HepG2 (cell line): ENCODE measurements around the gene CAMK2A. TPM values are rescaled to one million over a fixed set of nuclear protein-coding genes. Genes with fewer than 3 reads are reported as not detected.

Experiments used
- ATAC-seq: fragments of 200-7000 bp; cut with Tn5 transposase; 3 replicates; pipeline ENCODE4 v1.9.1; 2020; ENCODE audit warnings: mild to moderate bottlenecking, moderate library complexity
- BruUV-seq: library from RNA; stranded (reverse); fragments of 400-500 nt; replicated peaks from 2 replicates; lab custom pipeline; 2021; lab: Mats Ljungman, UMichigan
- CTCF ChIA-PET: fragments of 300-600 bp; formaldehyde crosslinking; extraction: SDS; loops from one replicate; lab custom pipeline; 2021; ENCODE audit warnings: low total read pairs, inconsistent platforms, low intra/inter-chr PET ratio; lab: Yijun Ruan, JAX
- POLR2A ChIA-PET: fragments of 350-600 bp; sonication (Branson Sonifier 250); formaldehyde crosslinking; loops from one replicate; lab custom pipeline; 2020; ENCODE audit warnings: antibody characterized with exemption, inconsistent platforms; lab: Yijun Ruan, JAX
- DNase-seq: peaks from one replicate; pipeline ENCODE4 v3.0.0-alpha.2; 2015; ENCODE audit warnings: low spot score
- FAIRE-seq: peaks from 3 replicates; lab custom pipeline; 2011; peaks lifted over from hg19 to GRCh38; lab: Jason Lieb, UNC
- H2AFZ ChIP-seq: one replicate; pipeline ENCODE4 v1.6.1; 2011; ENCODE audit warnings: low read length, inconsistent platforms
- H3K27ac ChIP-seq: fragments of 300-600 bp; 3 replicates; pipeline ENCODE4 v1.8.0; 2011; ENCODE audit warnings: mixed run types, mild to moderate bottlenecking, mixed read lengths, low read length, inconsistent platforms; ENCODE audit not compliant: insufficient read depth; ENCODE audit errors: extremely low read length
- H3K27me3 ChIP-seq, 2 experiments: fragments of 200-600 bp in 1 of 2; 2 replicates in 1 of 2; 3 replicates in 1 of 2; pipeline versions ENCODE4 v1.6.0 to v1.8.0; 2011; ENCODE audit warnings: low read length in 2 of 2, mild to moderate bottlenecking in 2 of 2, moderate library complexity in 2 of 2, inconsistent platforms in 1 of 2; ENCODE audit not compliant: insufficient read depth in 2 of 2, control insufficient read depth in 1 of 2
- H3K36me3 ChIP-seq, 2 experiments: fragments of 200-600 bp in 1 of 2; replicated peaks in 1 of 2; 2 replicates in 1 of 2; 3 replicates in 1 of 2; pipeline versions ENCODE4 v1.5.1 to v1.8.0; 2011; ENCODE audit warnings: low read length in 2 of 2, inconsistent platforms in 1 of 2; ENCODE audit not compliant: insufficient read depth in 2 of 2, control insufficient read depth in 1 of 2
- H3K4me1 ChIP-seq: 2 replicates; pipeline ENCODE4 v1.5.1; 2012; ENCODE audit warnings: low read length, inconsistent platforms; ENCODE audit not compliant: insufficient read depth
- H3K4me2 ChIP-seq: 2 replicates; pipeline ENCODE4 v1.6.0; 2011; ENCODE audit warnings: low read depth, low read length, inconsistent platforms
- H3K4me3 ChIP-seq, 3 experiments: fragments of 200-600 bp in 1 of 3; sonication (generic), shearing (Covaris generic) in 1 of 3; replicated peaks in 1 of 3; 2 replicates each; pipeline ENCODE4 v1.5.1; 2011 to 2016; ENCODE audit warnings: low read length in 3 of 3, inconsistent platforms in 2 of 3, low read depth in 2 of 3, mild to moderate bottlenecking in 2 of 3, control low read depth in 1 of 3, mixed read lengths in 1 of 3; ENCODE audit not compliant: insufficient read depth in 1 of 3
- H3K79me2 ChIP-seq: one replicate; pipeline ENCODE4 v1.6.1; 2011; ENCODE audit warnings: low read length, inconsistent platforms; ENCODE audit not compliant: insufficient read depth
- H3K9ac ChIP-seq: 2 replicates; pipeline ENCODE4 v1.6.0; 2011; ENCODE audit warnings: mild to moderate bottlenecking, low read depth, low read length, inconsistent platforms; ENCODE audit not compliant: insufficient read depth
- H3K9me3 ChIP-seq: 2 replicates; pipeline ENCODE4 v1.5.1; 2012; ENCODE audit warnings: mild to moderate bottlenecking, low read length
- H4K20me1 ChIP-seq: 2 replicates; pipeline ENCODE4 v1.6.0; 2011; ENCODE audit warnings: inconsistent platforms, mild to moderate bottlenecking, low read length, moderate library complexity; ENCODE audit not compliant: insufficient read depth
- BORCS8-MEF2B ChIP-seq: sonication (generic); formaldehyde crosslinking; IDR thresholded peaks from 2 replicates; pipeline ENCODE4 v1.8.0; 2022; ENCODE audit warnings: mild to moderate bottlenecking, missing genetic modification reagents
- CCAR2 ChIP-seq: fragments of 200-400 bp; formaldehyde crosslinking; optimal IDR thresholded peaks from 2 replicates; pipeline ENCODE3; 2018; ENCODE audit warnings: low read depth, mild to moderate bottlenecking, low read length, moderate library complexity
- RFX5 ChIP-seq: IDR thresholded peaks from 2 replicates; pipeline ENCODE4 v1.6.1; 2011; ENCODE audit warnings: low read depth, low read length, improper control_type of control experiment
- RNF2 ChIP-seq: fragments of 450-650 bp; conservative IDR thresholded peaks from 2 replicates; pipeline ENCODE4 v1.6.1; 2016; ENCODE audit warnings: low read depth
- ZNF296 ChIP-seq: sonication (generic); formaldehyde crosslinking; conservative IDR thresholded peaks from 2 replicates; pipeline ENCODE4 v1.5.0; 2020; ENCODE audit warnings: mild to moderate bottlenecking, missing genetic modification reagents
- WGBS: methylation state at CpG from one replicate; pipeline ENCODE4 v1.1.6; 2017; ENCODE audit warnings: low lambda C conversion rate; 5-methylcytosine and 5-hydroxymethylcytosine counted together
- in situ Hi-C: cut with HindIII; loops from 2 replicates; pipeline ENCODE4 v1.10.0; 2017; ENCODE audit warnings: low pct_unique_long_range_greater_than_20kb; ENCODE audit not compliant: extremely low pct_ligation_motif_present
- intact Hi-C: fragments of 100-400 bp; cut with micrococcal nuclease; formaldehyde crosslinking; loops from one replicate; pipeline ENCODE4 v1.10.0; 2022; ENCODE audit not compliant: unreplicated experiment
- polyA plus RNA-seq, 8 experiments: library from polyadenylated mRNA; depleted of rRNA in 3 of 8; stranded (reverse) in 7 of 8; unstranded in 1 of 8; fragments of >200 nt; fragmentation: Illumina TruSeq in 4 of 8; extraction: Trizol in 4 of 8; gene quantifications; 2 replicates each; pipeline versions ENCODE4 v1.2.1 to v1.2.3, GENCODE V29; 2011 to 2016; ENCODE audit warnings: low read depth in 4 of 8, missing spikeins in 1 of 8, mixed read lengths in 1 of 8; ENCODE audit not compliant: insufficient read depth in 1 of 8
- total RNA-seq, 5 experiments: library from RNA; depleted of rRNA; stranded (reverse); fragments of >200 nt; fragmentation: Illumina TruSeq; extraction: Trizol; gene quantifications; 2 replicates each; pipeline ENCODE4 v1.2.3, GENCODE V29; 2016; ENCODE audit warnings: low read depth in 1 of 5
- TF ChIP-seq, protein P1 (sequence below): sonication (generic); formaldehyde crosslinking; IDR thresholded peaks from 2 replicates; pipeline ENCODE4 v1.9.0; 2021; ENCODE audit warnings: missing genetic modification reagents, borderline replicate concordance
- TF ChIP-seq, protein P2 (sequence below): sonication (generic); formaldehyde crosslinking; IDR thresholded peaks from 2 replicates; pipeline ENCODE4 v1.9.0; 2022; ENCODE audit warnings: missing genetic modification reagents, mild to moderate bottlenecking, borderline replicate concordance
- TF ChIP-seq, protein P3 (sequence below): sonication (generic); formaldehyde crosslinking; IDR thresholded peaks from 2 replicates; pipeline ENCODE4 v1.5.0; 2020; ENCODE audit warnings: mild to moderate bottlenecking, missing genetic modification reagents, borderline replicate concordance
- TF ChIP-seq, protein P4 (sequence below): sonication (generic); formaldehyde crosslinking; conservative IDR thresholded peaks from 2 replicates; pipeline ENCODE4 v1.4.0; 2020; ENCODE audit warnings: missing genetic modification reagents
- TF ChIP-seq, protein P5 (sequence below): sonication (generic); formaldehyde crosslinking; IDR thresholded peaks from 2 replicates; pipeline ENCODE4 v1.4.0; 2020; ENCODE audit warnings: missing genetic modification reagents, mild to moderate bottlenecking, borderline replicate concordance

CAMK2A gene
- total and polyA plus RNA-seq, 2 of the 13 experiments (the other 11 are each of a cell fraction or from before 2014, with no cell fraction given), result 0.11 TPM; not detected in 1

DNA sequence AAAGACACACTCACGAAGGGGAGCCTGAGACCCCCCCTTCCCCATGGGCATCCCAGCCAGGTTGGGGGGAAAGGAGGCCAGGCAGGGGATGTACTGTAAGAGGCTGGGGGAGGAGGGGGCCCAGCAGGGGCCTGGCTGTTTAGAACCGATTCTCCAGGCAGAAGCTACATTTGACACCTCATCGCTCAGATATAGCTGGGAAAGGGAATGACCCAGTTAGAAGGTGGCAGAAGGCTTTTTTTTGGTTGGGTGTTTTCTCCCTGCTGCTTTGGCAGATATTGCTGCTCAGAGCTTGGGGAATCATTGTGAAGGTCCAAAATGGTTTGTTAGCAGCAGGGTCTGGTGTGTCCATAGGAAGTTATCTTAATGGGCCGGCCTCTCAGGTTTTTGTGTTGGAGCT lies 117.0 kb downstream of the CAMK2A start:
- DNase-seq (no peak), FAIRE-seq (no peak), ATAC-seq (no peak)
- no peak overlapping the region for H3K27ac ChIP-seq
- WGBS, result 8% methylated on average over 3 of the region's 4 CpGs
- in situ Hi-C loops, result no loop called here
- H3K79me2 ChIP-seq, result no peaks in the 10 kb centered on the region
- no peak overlapping the region for H2AFZ ChIP-seq
- H3K9ac ChIP-seq, result no peak overlapping the region
- peaks cover 10% of the 10 kb centered on the region for H3K4me1 ChIP-seq
- no peak overlapping the region for H3K4me2 ChIP-seq
- H4K20me1 ChIP-seq, result no peaks in the 10 kb centered on the region
- CTCF ChIA-PET, result no interaction called here
- BruUV-seq, result no TSS peak
- no peak overlapping the region for H3K4me3 ChIP-seq
- peaks cover 0 to 23% of the 10 kb centered on the region in 2 experiments; a peak in 3 of 5 replicates for H3K27me3 ChIP-seq
- POLR2A ChIA-PET, result no interaction called here
- H3K36me3 ChIP-seq, result no peaks in the 10 kb centered on the region
- H3K9me3 ChIP-seq, result no peaks in the 10 kb centered on the region
- intact Hi-C loops, result no loop called here
- TF ChIP-seq, protein P1, sequence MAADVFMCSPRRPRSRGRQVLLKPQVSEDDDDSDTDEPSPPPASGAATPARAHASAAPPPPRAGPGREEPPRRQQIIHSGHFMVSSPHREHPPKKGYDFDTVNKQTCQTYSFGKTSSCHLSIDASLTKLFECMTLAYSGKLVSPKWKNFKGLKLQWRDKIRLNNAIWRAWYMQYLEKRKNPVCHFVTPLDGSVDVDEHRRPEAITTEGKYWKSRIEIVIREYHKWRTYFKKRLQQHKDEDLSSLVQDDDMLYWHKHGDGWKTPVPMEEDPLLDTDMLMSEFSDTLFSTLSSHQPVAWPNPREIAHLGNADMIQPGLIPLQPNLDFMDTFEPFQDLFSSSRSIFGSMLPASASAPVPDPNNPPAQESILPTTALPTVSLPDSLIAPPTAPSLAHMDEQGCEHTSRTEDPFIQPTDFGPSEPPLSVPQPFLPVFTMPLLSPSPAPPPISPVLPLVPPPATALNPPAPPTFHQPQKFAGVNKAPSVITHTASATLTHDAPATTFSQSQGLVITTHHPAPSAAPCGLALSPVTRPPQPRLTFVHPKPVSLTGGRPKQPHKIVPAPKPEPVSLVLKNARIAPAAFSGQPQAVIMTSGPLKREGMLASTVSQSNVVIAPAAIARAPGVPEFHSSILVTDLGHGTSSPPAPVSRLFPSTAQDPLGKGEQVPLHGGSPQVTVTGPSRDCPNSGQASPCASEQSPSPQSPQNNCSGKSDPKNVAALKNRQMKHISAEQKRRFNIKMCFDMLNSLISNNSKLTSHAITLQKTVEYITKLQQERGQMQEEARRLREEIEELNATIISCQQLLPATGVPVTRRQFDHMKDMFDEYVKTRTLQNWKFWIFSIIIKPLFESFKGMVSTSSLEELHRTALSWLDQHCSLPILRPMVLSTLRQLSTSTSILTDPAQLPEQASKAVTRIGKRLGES (CRISPR knock-in tag), result no peak
- TF ChIP-seq BORCS8-MEF2B (CRISPR knock-in tag), result no peak
- TF ChIP-seq, protein P2, sequence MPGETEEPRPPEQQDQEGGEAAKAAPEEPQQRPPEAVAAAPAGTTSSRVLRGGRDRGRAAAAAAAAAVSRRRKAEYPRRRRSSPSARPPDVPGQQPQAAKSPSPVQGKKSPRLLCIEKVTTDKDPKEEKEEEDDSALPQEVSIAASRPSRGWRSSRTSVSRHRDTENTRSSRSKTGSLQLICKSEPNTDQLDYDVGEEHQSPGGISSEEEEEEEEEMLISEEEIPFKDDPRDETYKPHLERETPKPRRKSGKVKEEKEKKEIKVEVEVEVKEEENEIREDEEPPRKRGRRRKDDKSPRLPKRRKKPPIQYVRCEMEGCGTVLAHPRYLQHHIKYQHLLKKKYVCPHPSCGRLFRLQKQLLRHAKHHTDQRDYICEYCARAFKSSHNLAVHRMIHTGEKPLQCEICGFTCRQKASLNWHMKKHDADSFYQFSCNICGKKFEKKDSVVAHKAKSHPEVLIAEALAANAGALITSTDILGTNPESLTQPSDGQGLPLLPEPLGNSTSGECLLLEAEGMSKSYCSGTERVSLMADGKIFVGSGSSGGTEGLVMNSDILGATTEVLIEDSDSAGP (CRISPR knock-in tag), result no peak
- no peak for TF ChIP-seq ZNF296
- TF ChIP-seq CCAR2, result no peak
- TF ChIP-seq, protein P3, sequence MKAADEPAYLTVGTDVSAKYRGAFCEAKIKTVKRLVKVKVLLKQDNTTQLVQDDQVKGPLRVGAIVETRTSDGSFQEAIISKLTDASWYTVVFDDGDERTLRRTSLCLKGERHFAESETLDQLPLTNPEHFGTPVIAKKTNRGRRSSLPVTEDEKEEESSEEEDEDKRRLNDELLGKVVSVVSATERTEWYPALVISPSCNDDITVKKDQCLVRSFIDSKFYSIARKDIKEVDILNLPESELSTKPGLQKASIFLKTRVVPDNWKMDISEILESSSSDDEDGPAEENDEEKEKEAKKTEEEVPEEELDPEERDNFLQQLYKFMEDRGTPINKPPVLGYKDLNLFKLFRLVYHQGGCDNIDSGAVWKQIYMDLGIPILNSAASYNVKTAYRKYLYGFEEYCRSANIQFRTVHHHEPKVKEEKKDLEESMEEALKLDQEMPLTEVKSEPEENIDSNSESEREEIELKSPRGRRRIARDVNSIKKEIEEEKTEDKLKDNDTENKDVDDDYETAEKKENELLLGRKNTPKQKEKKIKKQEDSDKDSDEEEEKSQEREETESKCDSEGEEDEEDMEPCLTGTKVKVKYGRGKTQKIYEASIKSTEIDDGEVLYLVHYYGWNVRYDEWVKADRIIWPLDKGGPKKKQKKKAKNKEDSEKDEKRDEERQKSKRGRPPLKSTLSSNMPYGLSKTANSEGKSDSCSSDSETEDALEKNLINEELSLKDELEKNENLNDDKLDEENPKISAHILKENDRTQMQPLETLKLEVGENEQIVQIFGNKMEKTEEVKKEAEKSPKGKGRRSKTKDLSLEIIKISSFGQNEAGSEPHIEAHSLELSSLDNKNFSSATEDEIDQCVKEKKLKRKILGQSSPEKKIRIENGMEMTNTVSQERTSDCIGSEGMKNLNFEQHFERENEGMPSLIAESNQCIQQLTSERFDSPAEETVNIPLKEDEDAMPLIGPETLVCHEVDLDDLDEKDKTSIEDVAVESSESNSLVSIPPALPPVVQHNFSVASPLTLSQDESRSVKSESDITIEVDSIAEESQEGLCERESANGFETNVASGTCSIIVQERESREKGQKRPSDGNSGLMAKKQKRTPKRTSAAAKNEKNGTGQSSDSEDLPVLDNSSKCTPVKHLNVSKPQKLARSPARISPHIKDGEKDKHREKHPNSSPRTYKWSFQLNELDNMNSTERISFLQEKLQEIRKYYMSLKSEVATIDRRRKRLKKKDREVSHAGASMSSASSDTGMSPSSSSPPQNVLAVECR, result no peak
- TF ChIP-seq, protein P4, sequence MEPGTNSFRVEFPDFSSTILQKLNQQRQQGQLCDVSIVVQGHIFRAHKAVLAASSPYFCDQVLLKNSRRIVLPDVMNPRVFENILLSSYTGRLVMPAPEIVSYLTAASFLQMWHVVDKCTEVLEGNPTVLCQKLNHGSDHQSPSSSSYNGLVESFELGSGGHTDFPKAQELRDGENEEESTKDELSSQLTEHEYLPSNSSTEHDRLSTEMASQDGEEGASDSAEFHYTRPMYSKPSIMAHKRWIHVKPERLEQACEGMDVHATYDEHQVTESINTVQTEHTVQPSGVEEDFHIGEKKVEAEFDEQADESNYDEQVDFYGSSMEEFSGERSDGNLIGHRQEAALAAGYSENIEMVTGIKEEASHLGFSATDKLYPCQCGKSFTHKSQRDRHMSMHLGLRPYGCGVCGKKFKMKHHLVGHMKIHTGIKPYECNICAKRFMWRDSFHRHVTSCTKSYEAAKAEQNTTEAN (CRISPR knock-in tag), result no peak
- TF ChIP-seq, protein P5, sequence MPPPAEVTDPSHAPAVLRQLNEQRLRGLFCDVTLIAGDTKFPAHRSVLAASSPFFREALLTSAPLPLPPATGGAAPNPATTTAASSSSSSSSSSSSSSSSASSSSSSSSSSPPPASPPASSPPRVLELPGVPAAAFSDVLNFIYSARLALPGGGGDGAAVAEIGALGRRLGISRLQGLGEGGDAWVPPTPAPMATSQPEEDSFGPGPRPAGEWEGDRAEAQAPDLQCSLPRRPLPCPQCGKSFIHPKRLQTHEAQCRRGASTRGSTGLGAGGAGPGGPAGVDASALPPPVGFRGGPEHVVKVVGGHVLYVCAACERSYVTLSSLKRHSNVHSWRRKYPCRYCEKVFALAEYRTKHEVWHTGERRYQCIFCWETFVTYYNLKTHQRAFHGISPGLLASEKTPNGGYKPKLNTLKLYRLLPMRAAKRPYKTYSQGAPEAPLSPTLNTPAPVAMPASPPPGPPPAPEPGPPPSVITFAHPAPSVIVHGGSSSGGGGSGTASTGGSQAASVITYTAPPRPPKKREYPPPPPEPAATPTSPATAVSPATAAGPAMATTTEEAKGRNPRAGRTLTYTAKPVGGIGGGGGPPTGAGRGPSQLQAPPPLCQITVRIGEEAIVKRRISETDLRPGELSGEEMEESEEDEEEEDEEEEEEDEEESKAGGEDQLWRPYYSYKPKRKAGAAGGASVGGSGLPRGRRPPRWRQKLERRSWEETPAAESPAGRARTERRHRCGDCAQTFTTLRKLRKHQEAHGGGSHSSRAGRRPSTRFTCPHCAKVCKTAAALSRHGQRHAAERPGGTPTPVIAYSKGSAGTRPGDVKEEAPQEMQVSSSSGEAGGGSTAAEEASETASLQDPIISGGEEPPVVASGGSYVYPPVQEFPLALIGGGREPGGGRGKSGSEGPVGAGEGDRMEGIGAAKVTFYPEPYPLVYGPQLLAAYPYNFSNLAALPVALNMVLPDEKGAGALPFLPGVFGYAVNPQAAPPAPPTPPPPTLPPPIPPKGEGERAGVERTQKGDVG (CRISPR knock-in tag), result no peak
- no peak for TF ChIP-seq RNF2
- TF ChIP-seq RFX5, result no peak
